PC-3 (cell line): ENCODE measurements around the gene TBC1D5. TPM values are rescaled to one million over a fixed set of nuclear protein-coding genes. Genes with fewer than 3 reads are reported as not detected.

ENCODE experiments used
- ATAC-seq: fragments of 200-7000 bp; cut with Tn5 transposase; 2 replicates; pipeline ENCODE4 v1.9.1; 2020; ENCODE audit warnings: mild to moderate bottlenecking, moderate library complexity
- BruUV-seq: library from RNA; stranded (reverse); fragments of 400-500 nt; replicated peaks from 2 replicates; lab custom pipeline; 2021; lab: Mats Ljungman, UMichigan
- CTCF ChIA-PET: fragments of 300-600 bp; sonication (Branson Sonifier 250); formaldehyde crosslinking; loops from one replicate; lab custom pipeline; 2022; ENCODE audit warnings: antibody characterized with exemption; lab: Charles Lee
- POLR2A ChIA-PET: fragments of 300-600 bp; sonication (Branson Sonifier 250); formaldehyde crosslinking; loops from one replicate; lab custom pipeline; 2022; ENCODE audit warnings: antibody characterized with exemption; ENCODE audit not compliant: unreplicated experiment; lab: Charles Lee
- DNase-seq: peaks from one replicate; pipeline ENCODE4 v3.0.0-alpha.2; 2015
- H2AFZ ChIP-seq: fragments of 300-600 bp; sonication (generic); 2 replicates; pipeline ENCODE4 v1.6.0; 2016; ENCODE audit warnings: antibody characterized with exemption, low read length
- H3F3A ChIP-seq: fragments of 300-600 bp; sonication (generic); one replicate; pipeline ENCODE4 v1.6.0; 2017; ENCODE audit warnings: antibody characterized with exemption, low read length, control low read depth, mild to moderate bottlenecking; ENCODE audit not compliant: unreplicated experiment
- H3K27ac ChIP-seq: fragments of 300-600 bp; sonication (generic); 2 replicates; pipeline ENCODE4 v1.5.1; 2016; ENCODE audit warnings: mild to moderate bottlenecking, low read length
- H3K27me3 ChIP-seq: fragments of 300-600 bp; sonication (generic); 2 replicates; pipeline ENCODE4 v1.6.1; 2016; ENCODE audit warnings: low read length, mixed read lengths
- H3K36me3 ChIP-seq: fragments of 300-600 bp; sonication (generic); 2 replicates; pipeline ENCODE4 v1.6.1; 2016; ENCODE audit warnings: low read depth, mixed run types, low read length, mixed read lengths
- H3K4me1 ChIP-seq: fragments of 300-600 bp; sonication (generic); 2 replicates; pipeline ENCODE4 v1.5.1; 2016; ENCODE audit warnings: low read length; ENCODE audit not compliant: insufficient read depth
- H3K4me2 ChIP-seq: fragments of 300-600 bp; sonication (generic); 2 replicates; pipeline ENCODE4 v1.6.0; 2016; ENCODE audit warnings: low read length
- H3K4me3 ChIP-seq: fragments of 300-600 bp; sonication (generic); 2 replicates; pipeline ENCODE4 v1.5.1; 2016; ENCODE audit warnings: mild to moderate bottlenecking, low read length, mixed read lengths
- H3K79me2 ChIP-seq: fragments of 300-600 bp; sonication (generic); 2 replicates; pipeline ENCODE4 v1.6.1; 2017; ENCODE audit warnings: low read length, mixed read lengths
- H3K9ac ChIP-seq: fragments of 300-600 bp; sonication (generic); 2 replicates; pipeline ENCODE4 v1.6.0; 2016; ENCODE audit warnings: mild to moderate bottlenecking, low read length
- H3K9me2 ChIP-seq: fragments of 300-600 bp; sonication (generic); replicated peaks from 2 replicates; pipeline ENCODE4 v1.6.1; 2016; ENCODE audit warnings: mixed run types, low read length, mixed read lengths
- H3K9me3 ChIP-seq: fragments of 300-600 bp; sonication (generic); 2 replicates; pipeline ENCODE4 v1.6.1; 2016; ENCODE audit warnings: low read length, mixed read lengths
- H4K20me1 ChIP-seq: fragments of 300-600 bp; sonication (generic); 2 replicates; pipeline ENCODE4 v1.6.1; 2016; ENCODE audit warnings: low read length, mixed read lengths
- EZH2 ChIP-seq: fragments of 300-600 bp; sonication (generic); IDR thresholded peaks from one replicate; pipeline ENCODE4 v1.6.1; 2017; ENCODE audit warnings: antibody characterized with exemption, mild to moderate bottlenecking, low read length; ENCODE audit not compliant: unreplicated experiment
- EZH2phosphoT487 ChIP-seq: fragments of 300-600 bp; sonication (generic); IDR thresholded peaks from 2 replicates; pipeline ENCODE4 v1.6.1; 2018; ENCODE audit warnings: mild to moderate bottlenecking, antibody characterized with exemption, low read length, borderline replicate concordance
- intact Hi-C: fragments of 100-400 bp; cut with micrococcal nuclease; formaldehyde crosslinking; loops from 2 replicates; pipeline ENCODE4 v1.9.0; 2023
- total RNA-seq: library from RNA; depleted of rRNA; stranded (reverse); fragments of >200 nt; gene quantifications from 2 replicates; pipeline ENCODE4 v1.2.3, GENCODE V29; 2014
- TF ChIP-seq, protein P1 (sequence below): fragments of 300-600 bp; sonication (generic); conservative IDR thresholded peaks from 2 replicates; pipeline ENCODE4 v1.5.1; 2017; ENCODE audit warnings: antibody characterized with exemption, low read depth, mild to moderate bottlenecking, low read length

Gene TBC1D5
- total RNA-seq, 1 experiment from 2014 or later, result 54.5 TPM

DNA sequence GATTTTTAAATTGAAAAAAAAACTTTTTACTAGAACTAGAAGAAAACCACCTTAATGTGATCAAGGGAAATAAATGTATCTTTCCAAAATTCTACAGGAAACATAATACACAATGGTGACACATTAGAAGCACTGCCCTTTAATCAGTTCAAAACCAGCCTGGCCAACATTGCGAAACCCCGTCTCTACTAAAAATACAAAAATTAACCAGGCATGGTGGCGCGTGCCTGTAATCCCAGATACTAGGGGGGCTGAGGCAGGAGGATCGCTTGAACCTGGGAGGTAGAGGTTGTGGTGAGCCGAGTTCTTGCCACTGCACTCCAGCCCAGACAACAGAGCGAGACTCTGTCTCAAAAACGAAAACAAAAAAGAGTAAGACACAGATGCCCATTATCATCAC, 134.5 kb downstream of the TBC1D5 start:
- BruUV-seq, result no TSS peak
- H2AFZ ChIP-seq, result no peak overlapping the region
- peaks cover 19% of the 10 kb centered on the region for H3K4me1 ChIP-seq
- H3K79me2 ChIP-seq, result peaks cover 9% of the 10 kb centered on the region
- H3K9ac ChIP-seq, result no peak overlapping the region
- ChIA-PET POLR2A (no interaction called here), CTCF (no interaction called here)
- no peaks in the 10 kb centered on the region for H3K9me2 ChIP-seq
- no peak overlapping the region for H3K27ac ChIP-seq
- H4K20me1 ChIP-seq, result no peaks in the 10 kb centered on the region
- intact Hi-C loops, result loop anchor here (5.0 kb wide), 1 partner anchor 34 kb away; no protein-coding TSS in a partner anchor
- no peaks in the 10 kb centered on the region for H3K36me3 ChIP-seq
- H3K27me3 ChIP-seq, result no peaks in the 10 kb centered on the region
- ATAC-seq, result no peak
- TF ChIP-seq, protein P1, sequence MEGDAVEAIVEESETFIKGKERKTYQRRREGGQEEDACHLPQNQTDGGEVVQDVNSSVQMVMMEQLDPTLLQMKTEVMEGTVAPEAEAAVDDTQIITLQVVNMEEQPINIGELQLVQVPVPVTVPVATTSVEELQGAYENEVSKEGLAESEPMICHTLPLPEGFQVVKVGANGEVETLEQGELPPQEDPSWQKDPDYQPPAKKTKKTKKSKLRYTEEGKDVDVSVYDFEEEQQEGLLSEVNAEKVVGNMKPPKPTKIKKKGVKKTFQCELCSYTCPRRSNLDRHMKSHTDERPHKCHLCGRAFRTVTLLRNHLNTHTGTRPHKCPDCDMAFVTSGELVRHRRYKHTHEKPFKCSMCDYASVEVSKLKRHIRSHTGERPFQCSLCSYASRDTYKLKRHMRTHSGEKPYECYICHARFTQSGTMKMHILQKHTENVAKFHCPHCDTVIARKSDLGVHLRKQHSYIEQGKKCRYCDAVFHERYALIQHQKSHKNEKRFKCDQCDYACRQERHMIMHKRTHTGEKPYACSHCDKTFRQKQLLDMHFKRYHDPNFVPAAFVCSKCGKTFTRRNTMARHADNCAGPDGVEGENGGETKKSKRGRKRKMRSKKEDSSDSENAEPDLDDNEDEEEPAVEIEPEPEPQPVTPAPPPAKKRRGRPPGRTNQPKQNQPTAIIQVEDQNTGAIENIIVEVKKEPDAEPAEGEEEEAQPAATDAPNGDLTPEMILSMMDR, result no peak
- TF ChIP-seq EZH2, result no peak
- no peak for TF ChIP-seq EZH2phosphoT487
- no peak overlapping the region for H3K4me3 ChIP-seq
- H3K4me2 ChIP-seq, result no peak overlapping the region
- no peaks in the 10 kb centered on the region for H3K9me3 ChIP-seq
- no peaks in the 10 kb centered on the region for H3F3A ChIP-seq
- no peak for DNase-seq

DNA sequence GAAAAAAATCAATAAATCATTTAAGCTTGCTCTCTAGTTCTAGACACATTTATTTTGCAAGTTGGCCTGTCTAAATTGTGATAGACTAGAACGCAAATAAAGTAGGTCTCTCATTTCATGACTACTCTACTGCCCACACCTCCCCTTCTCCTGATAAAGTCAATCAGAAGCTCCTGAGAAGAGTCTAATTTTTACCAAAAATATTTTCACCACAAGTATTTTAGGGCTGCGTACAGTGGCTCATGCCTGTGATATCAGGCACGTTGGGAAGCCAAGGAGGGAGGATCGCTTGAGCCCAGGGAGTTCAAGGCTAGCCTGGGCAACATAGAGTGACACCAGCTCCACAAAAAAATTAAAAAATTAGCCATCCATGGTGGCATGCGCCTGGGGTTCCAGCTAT, 136.5 kb downstream of the TBC1D5 start:
- no peaks in the 10 kb centered on the region for H3F3A ChIP-seq

More for the DNA sequence above, 136.5 kb downstream of the TBC1D5 start:
- no peaks in the 10 kb centered on the region for H3K9me2 ChIP-seq
- no peak overlapping the region for H3K9ac ChIP-seq
- peaks cover 25% of the 10 kb centered on the region for H3K4me1 ChIP-seq
- ATAC-seq (no peak), DNase-seq (no peak)
- CTCF ChIA-PET, result no interaction called here
- H3K36me3 ChIP-seq, result no peaks in the 10 kb centered on the region
- no peak overlapping the region for H3K4me3 ChIP-seq
- H4K20me1 ChIP-seq, result no peaks in the 10 kb centered on the region
- H3K4me2 ChIP-seq, result no peak overlapping the region
- no peaks in the 10 kb centered on the region for H3K9me3 ChIP-seq
- H2AFZ ChIP-seq, result no peak overlapping the region
- TF ChIP-seq EZH2phosphoT487 (no peak), EZH2 (no peak)
- TF ChIP-seq, protein P1, result no peak
- H3K27me3 ChIP-seq, result no peaks in the 10 kb centered on the region
- peaks cover 9% of the 10 kb centered on the region for H3K79me2 ChIP-seq
- BruUV-seq, result no TSS peak
- POLR2A ChIA-PET, result interaction anchor here (0.6 kb wide), 1 partner anchor 19 kb away, joined by 3 read pairs; no protein-coding TSS in a partner anchor
- intact Hi-C loops, result loop anchor here (1.0 to 5.0 kb wide), 2 partner anchors 36 to 689 kb away; no protein-coding TSS in a partner anchor
- no peak overlapping the region for H3K27ac ChIP-seq
